Skin epidermis (tissue), 12 donors: Measurements from ENCODE around the gene CD300A.

Experiments
- H3K27ac ChIP-seq, 21 experiments: fragments of 200-600 bp; sonication (generic) in 11 of 21; one replicate each; pipeline ENCODE4 v1.5.0; 2020; ENCODE audit warnings: mild to moderate bottlenecking in 3 of 21, inconsistent platforms in 2 of 21, moderate library complexity in 2 of 21
- H3K4me3 ChIP-seq, 7 experiments: fragments of 200-600 bp; sonication (generic) in 2 of 7; one replicate each; pipeline ENCODE4 v1.5.0; 2020; ENCODE audit warnings: inconsistent platforms in 2 of 7, mild to moderate bottlenecking in 2 of 7, moderate library complexity in 1 of 7

CD300A gene

GRCh38 chr17:74530831-74531150 lies 64.4 kb downstream of the CD300A start:
- H3K27ac ChIP-seq = no peak overlapping the region
- H3K4me3 ChIP-seq = no peak overlapping the region

GRCh38 chr17:74531231-74531761 lies 64.9 kb downstream of the CD300A start, which contains the start of gene CD300LB:
TSS of gene CD300LB (minus strand) at chr17:74531475. CDS start at chr17:74531350, 125 bp downstream.
- no peak within 1 kb of the TSS for H3K4me3 ChIP-seq
- H3K27ac ChIP-seq = peak within 1 kb of the TSS in 1 of 21 experiments; percentile 17

GRCh38 chr17:74532115-74532514 lies 65.7 kb downstream of the CD300A start:
- H3K4me3 ChIP-seq = no peak overlapping the region
- H3K27ac ChIP-seq = no peak overlapping the region
